Measurements from ENCODE around the gene CHCHD5.

The CHCHD5 gene

DNA sequence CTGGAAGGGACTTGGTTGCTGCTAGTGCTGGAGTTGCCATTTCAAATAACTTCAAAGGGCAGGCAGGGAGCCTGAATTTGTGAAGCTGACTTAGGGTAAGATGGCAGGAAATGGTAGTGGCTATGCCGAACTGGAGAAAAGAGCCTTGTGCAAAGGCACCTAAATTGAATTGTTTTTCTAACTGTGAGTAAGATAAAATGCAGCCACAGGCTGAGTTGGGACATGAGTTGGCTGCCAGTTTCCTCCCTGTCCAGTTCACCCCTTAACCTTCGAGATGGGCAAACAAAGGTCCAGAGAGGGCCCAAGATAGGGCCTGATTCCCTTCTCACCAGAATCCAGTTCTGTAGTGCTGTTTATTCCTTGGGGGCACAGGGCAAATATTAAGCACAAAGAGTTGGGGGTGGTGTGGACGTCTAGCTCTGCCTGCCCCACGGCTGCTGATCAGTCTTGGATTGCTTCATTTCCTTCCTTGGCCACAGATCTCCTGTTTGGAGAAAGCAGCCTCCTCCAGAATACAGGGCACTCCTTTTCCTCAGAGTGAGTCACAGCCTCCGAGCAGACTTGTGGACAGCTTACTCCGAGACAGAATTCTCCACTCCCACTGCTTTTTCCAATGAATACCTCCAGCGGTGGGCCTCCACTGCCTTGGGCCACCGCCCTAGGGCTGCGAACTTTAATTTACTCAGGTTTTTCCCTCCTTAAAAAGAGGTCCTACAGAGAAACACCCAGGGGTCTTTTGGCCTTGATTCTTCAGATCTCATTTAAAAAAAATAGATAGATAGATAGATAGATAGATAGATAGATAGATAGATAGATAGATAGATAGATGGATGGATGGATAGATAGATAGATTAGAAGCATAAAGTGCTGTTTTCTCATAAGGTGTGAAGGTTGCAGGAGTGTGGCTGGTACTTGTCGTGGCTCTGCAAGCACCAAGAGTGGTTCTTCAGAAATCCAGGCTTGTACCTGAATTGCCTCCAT lies 42.9 kb downstream of the CHCHD5 start:
- FAIRE-seq = no peak

DNA sequence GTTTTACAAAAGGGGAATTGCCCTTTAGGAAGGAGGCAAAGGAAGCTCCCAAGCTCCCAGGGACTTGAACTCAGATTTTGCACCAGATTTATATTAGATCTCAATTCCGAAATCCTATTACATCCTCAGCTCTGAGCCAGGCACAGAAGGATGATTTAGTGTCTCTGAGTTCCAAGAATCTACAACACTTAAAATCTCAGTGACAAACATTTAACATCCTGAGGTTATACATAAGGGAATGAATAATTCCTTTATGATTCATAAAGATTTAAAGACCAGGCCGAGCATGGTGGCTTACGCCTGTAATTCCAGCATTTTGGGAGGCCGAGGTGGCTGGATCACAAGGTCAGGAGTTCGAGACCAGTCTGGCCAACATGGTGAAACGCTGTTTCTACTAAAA lies 44.8 kb downstream of the CHCHD5 start:
- FAIRE-seq = no peak

DNA sequence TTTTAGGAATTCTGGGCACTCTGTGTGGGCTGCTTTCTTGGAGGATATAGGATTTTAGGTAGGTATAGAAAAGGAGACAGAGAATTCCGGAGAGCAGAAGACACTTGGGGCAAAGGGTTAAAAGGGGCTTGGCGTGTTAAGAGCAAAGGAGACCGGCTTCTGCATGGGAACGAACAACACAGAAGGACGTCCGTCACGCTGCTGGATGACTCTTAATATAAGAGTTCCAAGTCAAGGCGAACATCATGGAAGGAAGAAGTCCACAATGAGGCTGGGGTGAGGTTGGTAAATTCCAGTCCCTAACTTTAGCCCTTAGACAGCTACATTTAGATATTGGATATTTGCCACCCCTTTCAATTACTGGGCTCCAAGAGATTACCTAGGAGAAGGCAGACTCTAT lies 45.4 kb downstream of the CHCHD5 start:
- no peak for FAIRE-seq

DNA sequence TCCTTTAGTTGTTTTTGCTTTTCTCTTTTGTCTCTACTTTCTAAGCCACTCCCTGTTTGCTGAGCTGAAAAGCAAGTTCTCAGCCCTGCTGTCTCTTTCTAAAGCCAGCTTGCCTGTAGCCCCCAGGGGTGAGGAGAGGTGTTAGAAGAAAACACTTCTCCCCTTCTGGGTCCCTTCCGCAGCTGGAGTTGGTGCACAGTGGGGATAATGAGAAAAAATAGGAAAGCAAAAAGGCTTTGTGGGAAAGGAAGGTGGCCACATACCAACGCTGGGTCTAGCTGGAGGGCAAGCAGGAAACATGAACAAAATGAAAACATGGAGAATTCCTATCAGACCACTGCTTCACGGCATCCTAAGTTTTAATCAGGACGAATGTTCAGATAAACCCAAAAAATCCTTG lies 45.9 kb downstream of the CHCHD5 start:
- FAIRE-seq = no peak

DNA sequence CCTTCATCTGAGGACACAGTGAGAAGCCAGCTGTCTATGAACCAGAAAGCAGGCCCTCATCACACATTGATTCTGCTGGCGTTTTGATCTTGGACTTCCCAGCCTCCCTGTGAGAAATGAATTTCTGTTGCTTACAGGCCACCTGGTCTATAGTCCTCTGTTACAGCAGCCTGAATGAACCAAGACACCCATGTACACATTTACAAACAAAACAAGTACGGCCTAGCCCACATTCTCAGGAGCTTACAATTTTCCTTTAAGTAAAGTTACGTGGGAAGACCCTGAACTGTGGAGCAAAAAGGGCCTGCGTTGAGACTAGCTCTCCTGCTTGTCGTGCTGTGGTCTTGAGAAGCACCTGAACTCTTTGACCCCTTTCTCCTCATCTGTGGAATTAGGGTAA lies 49.3 kb downstream of the CHCHD5 start:
- no peak for FAIRE-seq

DNA sequence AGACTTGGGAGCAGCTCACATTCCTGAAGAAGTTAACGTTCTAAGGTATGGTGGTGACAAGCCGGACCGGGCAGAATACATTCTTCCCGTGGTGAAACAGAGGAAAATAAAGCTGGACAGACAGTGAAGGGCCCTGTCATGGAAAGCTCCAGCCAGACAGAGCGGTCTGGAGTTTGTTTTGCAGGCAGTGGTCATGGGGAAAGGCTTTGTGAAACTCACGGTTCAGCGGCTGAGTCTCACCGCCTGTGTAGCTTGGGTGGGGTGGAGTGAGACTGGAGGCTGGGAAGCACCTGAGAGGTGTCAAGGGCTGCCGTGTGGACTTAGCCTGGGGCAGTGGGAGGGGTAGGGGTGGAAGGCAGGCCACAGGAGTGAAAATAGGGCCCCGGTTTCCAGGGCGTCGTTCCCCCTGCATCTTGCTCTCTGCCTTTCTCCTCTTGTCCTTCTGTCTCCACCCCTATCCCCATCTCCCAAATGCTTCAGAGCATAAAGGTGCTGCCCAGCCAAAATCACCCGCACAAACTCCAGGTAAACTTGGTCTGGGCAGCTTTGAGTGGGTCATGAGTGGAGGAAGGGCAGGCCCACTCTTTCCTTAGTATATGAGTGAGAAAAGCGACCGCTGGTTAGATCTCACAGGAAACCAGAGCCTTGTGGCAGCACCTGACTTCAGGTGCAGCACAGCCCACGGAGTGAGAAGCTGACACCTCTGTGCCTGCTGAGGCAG lies 49.9 kb downstream of the CHCHD5 start:
- no peak for FAIRE-seq

DNA sequence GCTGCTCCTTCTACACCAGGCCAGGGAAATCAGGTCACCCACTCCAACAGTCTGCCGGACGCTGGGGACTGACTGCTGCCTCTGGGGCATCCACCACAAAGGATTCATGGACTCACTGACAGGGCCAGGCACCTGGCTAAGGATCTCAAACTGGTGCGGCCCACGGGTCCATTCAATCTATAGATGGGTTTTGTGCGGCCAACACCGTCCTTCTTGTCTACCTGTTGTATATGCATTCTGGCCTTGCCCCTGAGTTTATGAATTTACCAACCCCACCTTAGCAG lies 50.4 kb downstream of the CHCHD5 start:
- no peak for FAIRE-seq

DNA sequence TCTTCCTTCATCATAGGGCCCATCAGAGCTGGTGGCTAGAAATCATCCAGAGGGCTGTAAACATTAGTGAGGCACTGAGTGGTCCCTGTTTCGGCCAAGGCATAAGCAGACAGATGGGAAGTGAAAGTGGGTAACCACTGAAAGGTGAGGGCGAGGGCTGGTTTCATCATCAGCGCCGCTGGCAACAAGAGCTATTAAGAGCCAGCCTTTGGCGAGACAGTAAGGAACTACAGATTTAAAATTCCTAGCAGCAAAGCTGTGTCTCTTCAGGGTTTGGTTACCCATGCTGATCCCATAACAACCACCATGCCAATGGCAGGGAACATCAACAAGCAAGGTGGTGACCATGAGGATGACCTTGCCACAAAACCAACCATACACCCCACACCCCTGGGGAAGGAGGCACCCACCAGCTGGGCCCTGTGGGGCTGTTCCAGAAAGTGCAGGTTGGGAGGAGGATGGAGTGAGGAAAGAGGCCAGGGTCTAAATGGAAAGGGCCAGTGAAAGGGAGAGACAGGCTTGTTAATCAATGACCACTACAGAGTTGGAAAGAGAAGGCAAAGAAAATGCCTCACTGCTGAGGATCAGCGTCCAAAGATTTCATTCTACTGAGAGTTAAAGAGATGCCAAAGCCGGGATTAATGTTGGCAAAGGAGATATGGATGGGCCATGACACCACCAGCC lies 52.3 kb downstream of the CHCHD5 start:
- no peak for FAIRE-seq

DNA sequence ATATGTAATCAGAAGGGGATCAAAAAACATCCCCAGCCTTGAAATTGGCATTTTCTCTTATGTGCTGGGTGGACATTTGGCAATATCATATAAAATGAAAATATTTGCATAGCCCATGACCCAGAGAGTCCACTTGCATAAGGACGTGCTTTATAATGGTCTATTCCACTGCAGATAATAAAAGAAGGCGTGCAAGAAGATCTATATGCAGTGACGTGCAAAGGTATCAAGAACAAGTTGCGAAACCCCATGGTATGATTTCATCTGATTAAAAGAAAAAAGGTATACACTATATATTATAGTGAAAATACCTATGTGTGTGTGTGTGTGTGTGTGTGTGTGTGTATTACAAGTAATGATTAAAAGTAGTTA lies 52.9 kb downstream of the CHCHD5 start:
- FAIRE-seq = no peak
